ENCODE results near the gene KLHL18.
A peak's percentile ranks its signal among the peaks of the same experiment; 100 is the strongest.
"Not testable (repeated sequence)": the region's sequence is repeated elsewhere in the genome, so short reads cannot be mapped to it uniquely, and the experiment has no call there.

Gene KLHL18

GRCh38 chr3:47315069-47315647 lies 32.4 kb downstream of the KLHL18 start:
- DNase-seq (ENCODE audit: low read depth): no peak
- H3K4me3 ChIP-seq (ENCODE audit: low read length): no peak overlapping the region
- TF ChIP-seq, protein P1, sequence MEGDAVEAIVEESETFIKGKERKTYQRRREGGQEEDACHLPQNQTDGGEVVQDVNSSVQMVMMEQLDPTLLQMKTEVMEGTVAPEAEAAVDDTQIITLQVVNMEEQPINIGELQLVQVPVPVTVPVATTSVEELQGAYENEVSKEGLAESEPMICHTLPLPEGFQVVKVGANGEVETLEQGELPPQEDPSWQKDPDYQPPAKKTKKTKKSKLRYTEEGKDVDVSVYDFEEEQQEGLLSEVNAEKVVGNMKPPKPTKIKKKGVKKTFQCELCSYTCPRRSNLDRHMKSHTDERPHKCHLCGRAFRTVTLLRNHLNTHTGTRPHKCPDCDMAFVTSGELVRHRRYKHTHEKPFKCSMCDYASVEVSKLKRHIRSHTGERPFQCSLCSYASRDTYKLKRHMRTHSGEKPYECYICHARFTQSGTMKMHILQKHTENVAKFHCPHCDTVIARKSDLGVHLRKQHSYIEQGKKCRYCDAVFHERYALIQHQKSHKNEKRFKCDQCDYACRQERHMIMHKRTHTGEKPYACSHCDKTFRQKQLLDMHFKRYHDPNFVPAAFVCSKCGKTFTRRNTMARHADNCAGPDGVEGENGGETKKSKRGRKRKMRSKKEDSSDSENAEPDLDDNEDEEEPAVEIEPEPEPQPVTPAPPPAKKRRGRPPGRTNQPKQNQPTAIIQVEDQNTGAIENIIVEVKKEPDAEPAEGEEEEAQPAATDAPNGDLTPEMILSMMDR (conservative IDR thresholded peaks at IDR 0.05; ENCODE audit: low read depth, low read length): no peak

DNA sequence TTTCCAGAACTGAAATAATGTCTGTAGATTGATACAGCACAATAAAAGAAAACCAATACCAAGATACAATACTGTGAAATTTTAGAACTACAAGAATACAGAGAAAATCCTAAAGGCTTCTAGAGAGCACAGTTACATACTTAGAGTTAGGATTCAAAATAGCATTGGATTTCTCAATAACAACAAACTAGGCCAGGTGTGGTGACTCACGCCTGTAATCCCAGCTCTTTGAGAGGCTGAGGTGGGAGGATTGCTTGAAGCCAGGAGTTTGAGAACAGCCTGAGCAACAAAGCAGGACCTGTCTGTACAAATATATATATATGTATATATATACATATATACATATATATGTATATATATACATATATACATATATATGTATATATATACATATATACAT lies 33.4 kb downstream of the KLHL18 start:
- H3K4me3 ChIP-seq (ENCODE audit: low read length); DNase-seq (ENCODE audit: low read depth): not testable (repeated sequence)

GRCh38 chr3:47318916-47319315 lies 36.2 kb downstream of the KLHL18 start:
- DNase-seq (ENCODE audit: low read depth): no peak
- H3K4me3 ChIP-seq (ENCODE audit: low read length): no peak overlapping the region
- TF ChIP-seq, protein P1 (conservative IDR thresholded peaks at IDR 0.05; ENCODE audit: low read depth, low read length): no peak

- H3K4me3 ChIP-seq (ENCODE audit: low read length): no peak overlapping the region
- TF ChIP-seq, protein P1 (conservative IDR thresholded peaks at IDR 0.05; ENCODE audit: low read depth, low read length): no peak
- DNase-seq (ENCODE audit: low read depth): no peak
Measured at GRCh38 chr3:47319956-47320355, 37.2 kb downstream of the KLHL18 start.

GRCh38 chr3:47323431-47324277 lies 40.9 kb downstream of the KLHL18 start:
- peak; percentile 61 for DNase-seq (ENCODE audit: low read depth)
- no peak overlapping the region for H3K4me3 ChIP-seq (ENCODE audit: low read length)
- TF ChIP-seq, protein P1 (conservative IDR thresholded peaks at IDR 0.05; ENCODE audit: low read depth, low read length): no peak

GRCh38 chr3:47324278-47324865 lies 41.6 kb downstream of the KLHL18 start:
- TF ChIP-seq, protein P1 (conservative IDR thresholded peaks at IDR 0.05; ENCODE audit: low read depth, low read length): peak; percentile 84
- DNase-seq (ENCODE audit: low read depth): peak; percentile 71
- no peak overlapping the region for H3K4me3 ChIP-seq (ENCODE audit: low read length)

DNA sequence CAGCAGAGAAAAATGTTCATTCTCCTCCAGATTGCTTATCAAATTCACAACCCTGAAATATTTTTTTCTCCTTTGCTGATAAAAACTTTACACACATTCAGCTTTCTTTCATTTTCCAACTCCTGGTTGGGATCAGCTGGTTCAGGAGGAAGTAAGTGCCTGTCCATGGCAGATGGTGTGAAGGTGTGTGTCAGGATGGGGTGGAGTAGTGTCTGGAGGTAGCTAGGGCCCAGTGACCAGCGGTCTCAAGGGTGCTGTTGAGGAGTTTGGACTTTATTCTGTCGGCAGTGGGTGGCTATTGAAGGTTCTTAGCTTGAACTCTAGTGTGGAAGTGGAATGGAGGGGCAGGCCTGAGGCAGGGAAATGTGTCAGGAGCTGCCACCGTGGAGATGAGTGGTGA lies 51.2 kb downstream of the KLHL18 start:
- TF ChIP-seq, protein P1 (conservative IDR thresholded peaks at IDR 0.05; ENCODE audit: low read depth, low read length): no peak
- DNase-seq (ENCODE audit: low read depth): no peak

More for the DNA sequence above, 51.2 kb downstream of the KLHL18 start:
- H3K4me3 ChIP-seq (ENCODE audit: low read length): no peak overlapping the region

Measured in retinal pigment epithelial cell (primary cell).